Neuronal stem cell (in vitro differentiated cells): ENCODE results near the gene PAM16.
"Not testable (repeated sequence)": the region's sequence is repeated elsewhere in the genome, so short reads cannot be mapped to it uniquely, and the experiment has no call there.

Experiments
- DNase-seq: peaks from one replicate; pipeline ENCODE4 v3.0.0-alpha.2; 2013; ENCODE audit warnings: low spot score
- H2AFZ ChIP-seq: one replicate; pipeline ENCODE4 v1.6.1; 2013; ENCODE audit warnings: mild to moderate bottlenecking, low read length, inconsistent platforms
- H2AK5ac ChIP-seq: 2 replicates; pipeline ENCODE4 v1.6.1; 2013; ENCODE audit warnings: low read depth, mild to moderate bottlenecking, inconsistent platforms, low read length, moderate library complexity, mixed read lengths
- H2BK120ac ChIP-seq: 2 replicates; pipeline ENCODE4 v1.6.1; 2013; ENCODE audit warnings: low read depth, mild to moderate bottlenecking, inconsistent platforms, low read length, moderate library complexity, mixed read lengths
- H2BK12ac ChIP-seq: one replicate; pipeline ENCODE4 v1.6.1; 2013; ENCODE audit warnings: low read length, inconsistent platforms
- H2BK15ac ChIP-seq: 2 replicates; pipeline ENCODE4 v1.6.1; 2013; ENCODE audit warnings: mild to moderate bottlenecking, low read length, inconsistent platforms, mixed read lengths
- H2BK5ac ChIP-seq: one replicate; pipeline ENCODE4 v1.6.1; 2013; ENCODE audit warnings: inconsistent platforms, mild to moderate bottlenecking, low read length, moderate library complexity
- H3K14ac ChIP-seq: one replicate; pipeline ENCODE4 v1.6.1; 2013; ENCODE audit warnings: low read length, inconsistent platforms
- H3K18ac ChIP-seq: 2 replicates; pipeline ENCODE4 v1.6.1; 2013; ENCODE audit warnings: low read length, inconsistent platforms
- H3K23ac ChIP-seq: 2 replicates; pipeline ENCODE4 v1.6.1; 2013; ENCODE audit warnings: low read depth, mild to moderate bottlenecking, mixed read lengths, low read length, inconsistent platforms; ENCODE audit not compliant: poor library complexity
- H3K27ac ChIP-seq: replicated peaks from 3 replicates; pipeline ENCODE4 v1.5.1; 2013; ENCODE audit warnings: low read length, inconsistent platforms
- H3K27me3 ChIP-seq, 3 experiments: 2 replicates each; pipeline ENCODE4 v1.6.1; 2013; ENCODE audit warnings: low read length in 3 of 3, mild to moderate bottlenecking in 2 of 3, inconsistent platforms in 1 of 3, low read depth in 1 of 3, mixed read lengths in 1 of 3, moderate library complexity in 1 of 3; ENCODE audit not compliant: control insufficient read depth in 3 of 3, insufficient read depth in 3 of 3
- H3K36me3 ChIP-seq, 2 donors: replicated peaks in 1 of 2; 2 replicates each; pipeline ENCODE4 v1.6.1; 2013; ENCODE audit warnings: low read length in 2 of 2; ENCODE audit not compliant: control insufficient read depth in 2 of 2, insufficient read depth in 2 of 2
- H3K4ac ChIP-seq: 2 replicates; pipeline ENCODE4 v1.6.1; 2013; ENCODE audit warnings: inconsistent platforms, mild to moderate bottlenecking, low read length, moderate library complexity
- H3K4me1 ChIP-seq, 2 donors: 1 replicate in 1 of 2; 2 replicates in 1 of 2; pipeline ENCODE4 v1.6.1; 2013; ENCODE audit warnings: low read length in 2 of 2, low read depth in 1 of 2; ENCODE audit not compliant: control insufficient read depth in 2 of 2, insufficient read depth in 1 of 2
- H3K4me2 ChIP-seq: one replicate; pipeline ENCODE4 v1.6.1; 2013; ENCODE audit warnings: mild to moderate bottlenecking, low read length, inconsistent platforms; ENCODE audit not compliant: insufficient read depth, poor library complexity, severe bottlenecking
- H3K4me3 ChIP-seq, 2 donors: 2 replicates each; pipeline ENCODE4 v1.5.1; 2013; ENCODE audit warnings: low read length in 2 of 2, mild to moderate bottlenecking in 2 of 2, inconsistent platforms in 1 of 2, moderate library complexity in 1 of 2
- H3K79me1 ChIP-seq: one replicate; pipeline ENCODE4 v1.6.1; 2013; ENCODE audit warnings: low read depth, mild to moderate bottlenecking, inconsistent platforms, low read length, moderate library complexity
- H3K9ac ChIP-seq: one replicate; pipeline ENCODE4 v1.6.1; 2013; ENCODE audit warnings: mild to moderate bottlenecking, low read depth, low read length, inconsistent platforms; ENCODE audit not compliant: poor library complexity
- H3K9me3 ChIP-seq, 2 donors: replicated peaks in 1 of 2; 2 replicates each; pipeline versions ENCODE3 to v1.6.1; 2013; ENCODE audit warnings: low read length in 2 of 2, mild to moderate bottlenecking in 2 of 2, inconsistent platforms in 1 of 2, low read depth in 1 of 2, mixed read lengths in 1 of 2, moderate library complexity in 1 of 2; ENCODE audit not compliant: control insufficient read depth in 2 of 2, insufficient read depth in 1 of 2
- H4K8ac ChIP-seq: one replicate; pipeline ENCODE4 v1.6.1; 2013; ENCODE audit warnings: low read depth, mild to moderate bottlenecking, inconsistent platforms, low read length, moderate library complexity
- H4K91ac ChIP-seq: one replicate; pipeline ENCODE4 v1.6.1; 2013; ENCODE audit warnings: low read length, low read depth, mild to moderate bottlenecking, inconsistent platforms; ENCODE audit not compliant: poor library complexity
- WGBS, 2 donors: extraction: QIAGEN DNeasy Blood & Tissue Kit; methylation state at CpG; one replicate each; pipeline ENCODE4 v1.1.7; 2013; ENCODE audit warnings: missing lambda C conversion rate in 2 of 2, mixed read lengths in 1 of 2; ENCODE audit not compliant: insufficient read length in 2 of 2, insufficient replicate concordance in 1 of 2; ENCODE audit errors: extremely low coverage in 2 of 2; 5-methylcytosine and 5-hydroxymethylcytosine counted together

The PAM16 gene

DNA sequence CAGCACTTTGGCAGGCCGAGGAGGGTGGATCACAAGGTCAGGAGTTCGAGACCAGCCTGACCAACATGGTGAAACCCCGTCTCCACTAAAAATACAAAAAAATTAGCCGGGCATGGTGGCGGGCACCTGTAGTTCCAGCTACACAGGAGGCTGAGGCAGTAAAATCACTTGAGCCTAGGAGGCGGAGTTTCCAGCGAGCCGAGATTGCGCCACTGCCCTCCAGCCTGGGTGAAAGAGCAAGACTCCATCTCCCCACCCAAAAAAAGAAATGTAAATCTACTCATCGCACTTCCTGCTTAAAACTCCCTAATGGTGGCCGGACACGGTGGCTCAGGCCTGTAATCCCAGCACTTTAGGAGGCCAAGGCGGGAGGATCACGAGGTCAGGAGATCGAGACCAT is 42.7 kb upstream of the PAM16 start:
- no CpG with 5 or more reads among the region's 15 CpGs for whole genome bisulfite sequencing, 2 donors
- H3K9ac ChIP-seq, H3K27me3 ChIP-seq, H2AFZ ChIP-seq, H3K36me3 ChIP-seq, H3K23ac ChIP-seq, H4K8ac ChIP-seq, H2BK5ac ChIP-seq, H3K4ac ChIP-seq, H4K91ac ChIP-seq, H3K9me3 ChIP-seq, H3K18ac ChIP-seq, DNase-seq, H3K27ac ChIP-seq, H3K79me1 ChIP-seq, H3K4me2 ChIP-seq, H2BK120ac ChIP-seq, H3K4me3 ChIP-seq, H2BK15ac ChIP-seq, H3K14ac ChIP-seq, H2BK12ac ChIP-seq: not testable (repeated sequence)
- Histone ChIP-seq H2AK5ac (peak overlapping the region; percentile 9), H3K4me1 (peaks cover 38 to 40% of the 10 kb centered on the region in 2 donors)

DNA sequence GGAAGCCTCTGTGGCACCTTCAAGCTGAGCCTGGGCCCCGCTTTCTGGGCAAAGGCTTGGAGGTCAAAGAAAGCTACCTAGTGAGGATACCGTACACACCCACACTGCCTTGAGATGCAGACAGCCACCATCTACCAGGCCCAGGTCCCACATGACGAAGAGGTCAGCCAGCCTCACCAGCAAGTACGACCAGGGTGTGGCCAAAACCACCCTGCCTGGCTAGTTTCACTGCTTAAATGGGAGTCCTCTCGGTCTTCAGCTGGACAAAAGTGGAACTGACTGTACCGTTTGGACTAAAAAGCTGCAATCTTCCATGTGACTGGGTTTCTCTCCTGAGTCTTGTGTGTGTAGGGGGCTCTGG is 42.1 kb upstream of the PAM16 start:
- Histone ChIP-seq H2BK12ac (peak overlapping the region; percentile 100), H2AK5ac (peak overlapping the region; percentile 9), H3K23ac (peak overlapping the region; percentile 52), H3K4ac (peak overlapping the region; percentile 97), H2BK120ac (no peak overlapping the region), H3K4me3 (no peak overlapping the region), H3K36me3 (peaks cover 0 to 2% of the 10 kb centered on the region in 2 donors), H4K91ac (peak overlapping the region; percentile 85), H3K79me1 (peaks cover 3% of the 10 kb centered on the region), H3K27ac (peak overlapping the region; percentile 58), H4K8ac (peak overlapping the region; percentile 98), H3K14ac (peak overlapping the region; percentile 56), H2BK15ac (peak overlapping the region; percentile 99), H3K9ac (peak overlapping the region; percentile 70), H3K4me1 (peaks cover 44 to 46% of the 10 kb centered on the region in 2 donors), H3K18ac (peak overlapping the region; percentile 95), H3K27me3 (no peaks in the 10 kb centered on the region), H3K9me3 (no peaks in the 10 kb centered on the region), H2BK5ac (no peak overlapping the region), H2AFZ (no peak overlapping the region), H3K4me2 (no peak overlapping the region)
- WGBS, 2 donors, result no CpG with 5 or more reads among the region's 6 CpGs
- DNase-seq, result no peak

DNA sequence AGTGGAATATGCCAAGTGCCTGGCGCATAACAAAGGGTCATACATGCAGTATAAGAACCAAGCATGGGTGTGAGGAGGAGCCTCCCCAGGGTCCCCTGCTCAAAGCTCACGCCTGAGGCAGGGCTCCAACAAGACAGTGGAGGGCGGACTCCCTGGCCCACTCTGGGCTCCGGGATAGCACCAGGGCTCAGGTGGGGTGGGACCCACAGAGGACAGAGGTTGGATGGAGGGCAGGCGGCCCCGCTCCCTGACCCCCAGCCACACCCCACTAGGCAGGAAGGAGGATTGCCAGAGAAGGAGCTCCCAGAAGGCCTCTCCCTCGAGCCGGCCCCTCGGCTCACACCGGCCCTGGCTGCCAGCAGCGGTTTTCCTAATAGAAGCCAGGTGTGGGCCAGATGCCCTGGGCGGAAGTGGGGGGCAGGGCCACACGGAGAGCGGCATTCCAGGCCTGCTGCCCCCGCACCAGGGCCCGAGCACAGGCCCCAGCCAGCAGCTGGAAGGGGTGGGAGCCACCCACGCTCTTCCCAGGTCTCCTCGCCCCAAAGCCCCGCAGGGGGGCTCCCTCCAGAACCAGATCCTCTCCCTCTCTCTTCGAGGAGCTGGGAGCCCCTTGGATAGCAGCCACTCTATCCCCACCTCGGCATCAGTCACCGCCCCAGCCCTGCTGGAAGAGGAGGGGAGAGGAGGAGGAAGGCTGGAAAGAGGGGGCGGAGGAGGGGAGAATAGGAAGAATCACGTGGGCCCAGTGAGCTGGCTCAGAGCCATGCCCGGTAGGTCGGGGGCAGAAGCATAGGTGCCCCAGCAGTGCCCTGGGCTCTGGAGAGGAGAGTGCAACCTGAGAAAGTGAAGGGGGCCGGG is 41.5 kb upstream of the PAM16 start:
- no peak overlapping the region for H2BK120ac ChIP-seq
- peak overlapping the region; percentile 97 for H3K4ac ChIP-seq
- H3K4me1 ChIP-seq, result peaks cover 45 to 49% of the 10 kb centered on the region in 2 donors

DNA sequence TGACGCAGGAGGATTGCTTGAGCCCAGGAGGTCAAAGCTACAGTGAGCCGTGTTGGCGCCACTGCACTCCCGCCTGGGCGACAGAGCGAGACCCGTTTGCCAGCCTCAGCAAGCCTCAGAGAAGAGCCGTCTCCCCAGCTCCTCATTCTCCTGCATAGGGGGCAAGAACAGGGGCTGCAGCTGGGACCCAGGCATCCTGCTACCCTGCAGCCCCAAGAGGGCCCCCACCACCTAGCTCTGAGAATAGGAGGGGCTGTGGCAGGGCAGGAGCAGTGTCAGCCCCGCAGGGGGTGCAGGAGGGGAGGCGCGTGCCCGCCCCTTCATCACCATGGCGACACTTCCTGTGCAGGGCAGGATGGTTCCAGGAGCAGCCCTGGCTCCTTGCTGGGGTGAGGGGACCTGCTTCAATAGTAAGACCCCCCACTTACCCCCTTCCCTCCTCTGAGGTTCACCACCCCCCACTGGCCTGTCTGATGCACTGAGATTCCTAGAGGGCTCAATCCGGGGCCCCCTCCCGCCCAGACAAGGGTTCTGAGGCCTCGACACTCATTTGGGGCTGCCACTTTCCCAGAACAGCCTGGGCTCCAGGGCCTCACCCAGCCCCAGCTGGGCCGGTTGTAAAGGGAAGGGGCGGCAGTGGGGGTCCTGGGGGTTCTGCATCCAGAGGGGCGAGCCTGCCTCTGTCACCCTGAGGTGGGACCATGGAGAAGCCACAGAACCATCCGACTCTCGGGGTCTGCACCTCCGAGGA is 40.7 kb upstream of the PAM16 start:
- Histone ChIP-seq H3K18ac (peak overlapping the region; percentile 95), H2BK12ac (peak overlapping the region; percentile 90), H3K27ac (peak overlapping the region; percentile 58), H3K4me1 (peaks cover 45 to 53% of the 10 kb centered on the region in 2 donors), H3K4me2 (no peak overlapping the region), H3K27me3 (no peaks in the 10 kb centered on the region), H2AFZ (peak overlapping the region; percentile 60), H2BK5ac (peak overlapping the region; percentile 83), H3K79me1 (peaks cover 3% of the 10 kb centered on the region), H4K8ac (peak overlapping the region; percentile 43), H2BK15ac (peak overlapping the region; percentile 23), H3K36me3 (peaks cover 0 to 2% of the 10 kb centered on the region in 2 donors), H3K9me3 (no peaks in the 10 kb centered on the region), H3K23ac (peak overlapping the region; percentile 73), H3K4me3 (no peak overlapping the region), H2BK120ac (peak overlapping the region; percentile 72), H3K4ac (peak overlapping the region; percentile 84), H3K14ac (peak overlapping the region; percentile 63), H2AK5ac (peak overlapping the region; percentile 9), H3K9ac (peak overlapping the region; percentile 21), H4K91ac (no peak overlapping the region)
- WGBS, 2 donors, result no CpG with 5 or more reads among the region's 22 CpGs
- DNase-seq, result no peak

More for the DNA sequence above, 41.5 kb upstream of the PAM16 start:
- Histone ChIP-seq H3K36me3 (peaks cover 0 to 2% of the 10 kb centered on the region in 2 donors), H2AFZ (no peak overlapping the region), H3K79me1 (peaks cover 3% of the 10 kb centered on the region), H3K23ac (peak overlapping the region; percentile 52), H2BK12ac (peak overlapping the region; percentile 10), H2BK15ac (peak overlapping the region; percentile 99), H3K9me3 (no peaks in the 10 kb centered on the region), H3K4me2 (peak overlapping the region; percentile 25), H4K91ac (peak overlapping the region; percentile 85), H2BK5ac (peak overlapping the region; percentile 83), H3K27me3 (no peaks in the 10 kb centered on the region), H3K18ac (peak overlapping the region; percentile 95), H4K8ac (peak overlapping the region; percentile 98), H3K9ac (peak overlapping the region; percentile 44), H3K14ac (peak overlapping the region; percentile 56), H3K4me3 (no peak overlapping the region), H3K27ac (peak overlapping the region; percentile 58), H2AK5ac (peak overlapping the region; percentile 9)
- no peak for DNase-seq
- no CpG with 5 or more reads among the region's 27 CpGs for WGBS, 2 donors
